ENCODE results near the gene RABGAP1L.
"Not testable (repeated sequence)": the region's sequence is repeated elsewhere in the genome, so short reads cannot be mapped to it uniquely, and the experiment has no call there.

Gene RABGAP1L

DNA sequence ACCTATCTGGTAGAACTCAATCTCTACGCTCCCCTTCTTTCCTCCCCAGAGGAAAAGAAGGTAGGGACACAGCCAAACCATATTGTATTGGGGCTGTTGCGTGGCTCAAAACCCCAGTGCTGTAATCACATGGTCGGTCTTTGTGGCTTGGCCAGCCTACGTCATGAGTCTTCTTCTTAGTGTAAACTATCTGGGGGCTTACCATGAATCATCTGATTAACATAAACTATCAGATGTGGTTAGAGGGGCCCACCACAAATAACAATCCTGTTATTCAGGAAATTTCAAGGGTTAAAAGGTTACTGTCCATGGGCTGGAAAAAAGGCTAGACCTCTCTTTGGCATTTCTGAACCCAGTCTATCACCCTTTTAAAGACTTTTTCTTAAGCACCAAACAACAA, 238.9 kb downstream of the RABGAP1L start:
- DNase-seq, result no peak

DNA sequence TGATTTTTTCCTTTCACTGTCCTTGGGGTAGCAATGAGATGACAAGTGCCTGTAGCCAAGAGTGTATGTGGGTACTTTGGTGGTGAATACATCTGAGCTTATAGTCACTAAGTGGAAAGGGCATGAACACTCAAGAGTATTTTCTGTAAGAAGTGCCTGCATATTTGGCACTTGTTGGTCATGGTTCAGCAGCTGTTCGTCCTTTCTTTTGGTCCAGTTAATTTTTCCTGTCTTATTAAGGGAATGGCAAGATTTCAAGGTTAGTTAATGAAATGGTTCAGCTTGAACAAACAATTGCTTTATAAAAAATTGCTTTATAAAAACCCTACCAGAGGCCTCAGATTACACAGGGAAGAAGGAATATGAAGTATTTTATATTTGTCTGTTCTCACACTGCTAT, 239.9 kb downstream of the RABGAP1L start:
- no peak for DNase-seq

DNA sequence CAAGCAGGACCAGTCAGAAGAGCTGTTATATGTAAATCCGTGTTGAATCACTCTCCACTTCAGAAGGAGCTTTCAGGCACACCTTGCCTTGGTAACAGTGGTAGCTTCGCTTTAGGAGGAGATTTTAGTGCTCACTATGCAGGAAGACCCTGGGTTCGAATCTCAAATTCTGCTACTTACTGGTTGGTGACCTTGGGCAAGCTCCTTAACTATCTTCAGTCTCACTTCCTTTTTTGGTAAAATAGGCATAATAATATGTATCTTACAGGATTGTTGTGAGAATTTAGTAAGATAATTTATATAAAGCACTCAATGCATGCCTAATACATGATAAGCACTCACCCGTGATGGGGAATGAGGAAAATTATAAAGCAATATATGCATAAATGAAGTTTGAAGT, 241.8 kb downstream of the RABGAP1L start:
- DNase-seq, result no peak

DNA sequence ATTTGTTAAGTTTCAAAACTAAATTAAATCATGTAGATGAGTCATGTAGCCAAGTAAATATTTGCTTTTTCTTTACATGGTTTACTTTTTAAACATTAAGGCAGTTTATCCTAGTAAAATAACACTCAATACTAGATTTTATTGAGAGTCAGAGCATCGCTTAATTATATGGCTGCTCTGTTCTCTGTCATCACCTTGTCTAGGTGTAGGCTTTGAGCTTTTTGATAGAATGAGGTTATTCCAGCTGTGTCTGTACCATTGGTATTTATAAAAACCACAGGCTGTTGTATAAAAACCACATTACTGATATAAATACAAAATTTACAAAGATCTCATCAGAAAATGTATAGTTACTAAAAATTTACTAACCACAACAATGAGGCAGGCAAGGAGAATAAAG, 245.9 kb downstream of the RABGAP1L start:
- no peak for DNase-seq

DNA sequence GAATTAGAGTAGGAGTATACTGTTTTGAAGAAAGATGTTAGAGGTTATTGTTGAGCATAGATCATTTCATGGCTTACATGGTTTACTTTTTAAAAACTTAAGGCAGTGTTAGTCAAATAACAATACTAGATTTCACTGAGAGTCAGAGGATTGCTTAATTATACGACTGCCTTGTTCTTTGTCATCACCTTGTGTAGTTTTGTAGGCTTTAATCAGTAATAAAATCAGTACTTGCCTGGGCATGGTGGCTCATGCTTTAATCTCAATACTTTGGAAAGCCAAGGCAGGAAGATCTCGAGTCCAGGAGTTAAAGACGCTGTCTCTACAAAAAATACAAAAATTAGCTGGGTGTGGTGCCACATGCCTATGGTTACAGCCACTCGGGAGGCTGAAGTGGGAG, 247.1 kb downstream of the RABGAP1L start:
- DNase-seq, result no peak

DNA sequence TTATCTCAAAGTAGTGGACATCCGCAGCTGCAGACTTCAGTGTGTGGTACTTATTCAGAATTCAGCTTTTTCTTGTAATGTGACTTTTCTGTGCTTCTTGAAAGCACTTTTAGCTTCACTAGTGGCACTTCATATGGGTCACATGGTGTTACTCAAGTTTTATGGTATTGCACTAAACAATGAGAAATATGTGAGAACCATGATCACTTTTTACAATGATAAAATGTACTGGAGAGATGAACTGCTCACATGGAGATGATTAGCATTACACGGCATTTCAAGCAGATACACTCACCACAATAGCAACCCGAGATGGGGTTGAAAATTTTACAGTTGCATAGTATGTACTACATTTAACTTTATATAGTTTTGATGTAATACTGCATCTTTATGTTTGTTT, 248.3 kb downstream of the RABGAP1L start:
- no peak for DNase-seq

DNA sequence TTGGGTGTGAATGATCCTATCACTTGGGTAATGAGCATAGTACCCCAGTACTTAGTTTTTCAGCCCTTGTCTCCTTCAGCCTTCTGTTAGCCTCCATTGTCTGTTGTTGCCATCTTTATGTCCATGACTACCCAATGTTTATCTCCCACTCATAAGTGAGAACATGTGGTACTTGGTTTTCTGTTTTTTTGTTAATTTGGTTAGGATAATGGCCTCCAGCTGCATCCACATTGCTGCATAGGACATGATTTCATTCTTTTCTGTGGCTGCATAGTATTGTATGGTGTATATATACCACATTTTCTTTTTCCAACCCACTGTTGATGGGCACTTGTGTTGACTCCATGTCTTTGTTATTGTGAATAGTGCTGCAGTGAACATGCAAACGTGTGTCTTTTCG, 248.8 kb downstream of the RABGAP1L start:
- DNase-seq, result no peak

DNA sequence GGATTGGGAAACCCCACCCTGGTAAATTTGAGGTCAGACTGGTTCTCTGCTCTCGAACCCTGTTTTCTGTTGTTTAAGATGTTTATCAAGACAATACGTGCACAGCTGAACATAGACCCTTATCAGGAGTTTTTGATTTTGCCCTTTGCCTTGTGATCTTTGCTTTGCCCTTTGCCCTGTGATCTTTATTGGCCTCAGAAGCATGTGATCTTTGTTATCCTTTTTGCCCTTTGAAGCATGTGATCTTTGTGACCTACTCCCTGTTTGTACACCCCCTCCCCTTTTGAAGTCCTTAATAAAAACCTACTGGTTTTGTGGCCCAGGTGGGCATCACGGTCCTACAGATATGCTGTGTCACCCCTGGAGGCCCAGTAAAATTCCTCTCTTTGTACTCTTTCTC, 250.5 kb downstream of the RABGAP1L start:
- DNase-seq, result not testable (repeated sequence)

DNA sequence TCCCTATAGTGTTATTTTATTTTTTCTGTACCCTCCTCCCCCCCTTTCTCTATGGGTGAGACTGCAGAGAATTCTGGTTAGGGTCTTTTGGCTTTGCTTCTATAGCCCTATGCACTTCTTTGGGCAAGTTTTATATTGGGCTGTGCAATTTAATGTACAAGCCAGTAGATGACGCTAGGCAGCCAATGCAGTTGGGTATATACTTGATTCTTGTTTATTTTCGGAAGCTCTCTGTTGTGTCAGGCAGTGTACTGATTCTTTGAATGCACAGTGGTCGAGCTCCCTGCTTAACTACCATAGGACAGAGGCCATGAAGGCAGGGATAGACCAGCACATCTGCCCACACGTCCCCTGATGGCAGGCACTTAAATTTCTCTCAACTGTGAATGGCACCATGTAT, 254.3 kb downstream of the RABGAP1L start:
- DNase-seq, result no peak

DNA sequence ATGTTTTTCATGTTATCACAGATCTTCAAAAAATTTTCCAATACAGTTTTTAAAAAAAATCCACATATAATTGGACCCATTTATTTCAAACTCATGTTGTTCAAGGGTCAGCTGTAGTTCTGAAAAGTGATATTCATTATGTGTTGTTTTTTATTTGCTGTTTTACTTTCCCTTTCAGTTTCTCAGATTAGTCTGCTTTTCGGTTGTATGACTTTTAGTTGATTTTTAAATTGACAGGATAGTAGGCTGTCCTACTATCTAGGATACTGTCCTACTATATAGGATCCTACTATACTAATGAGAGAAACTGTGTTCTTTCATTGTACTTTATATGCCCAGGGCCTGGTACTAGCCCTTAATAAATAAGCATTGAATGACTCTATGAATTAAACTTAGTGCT, 254.9 kb downstream of the RABGAP1L start:
- DNase-seq, result no peak

DNA sequence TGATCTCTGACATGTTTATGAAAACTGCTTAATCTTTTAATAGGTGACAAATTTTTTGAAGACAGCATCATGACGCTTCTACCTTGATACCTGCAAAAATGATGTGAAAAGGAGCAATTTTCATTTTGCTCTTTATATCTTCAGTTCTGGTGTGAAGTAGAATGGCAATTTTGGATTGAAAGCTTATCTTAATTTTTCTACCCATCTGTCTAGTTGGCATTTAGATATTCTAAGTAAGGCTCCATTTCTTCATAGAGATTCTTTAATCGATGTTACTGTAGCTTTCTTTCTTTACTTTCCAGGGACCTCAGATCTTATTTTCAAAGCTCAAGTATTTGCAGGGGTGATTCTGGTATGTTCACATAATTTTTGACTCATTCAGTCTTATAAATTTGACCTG, 256.2 kb downstream of the RABGAP1L start:
- no peak for DNase-seq

DNA sequence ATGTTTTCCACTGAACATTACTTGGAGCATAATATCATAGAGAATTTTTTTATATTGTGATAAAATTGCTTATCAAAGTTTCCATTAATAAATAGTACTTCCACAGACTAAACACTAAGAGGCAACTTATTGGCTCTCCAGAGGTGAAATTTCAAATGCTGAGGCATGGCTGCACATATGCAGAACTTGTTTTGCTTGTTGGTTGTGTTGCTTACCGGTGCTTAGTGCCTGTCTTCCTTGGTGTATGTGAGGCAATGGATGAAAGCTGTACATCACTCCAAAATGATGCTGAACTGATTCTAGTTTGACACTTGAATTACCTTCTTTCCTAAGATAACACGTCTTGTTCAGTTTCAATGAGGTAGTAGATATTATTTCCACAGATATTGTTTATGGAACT, 258.6 kb downstream of the RABGAP1L start:
- no peak for DNase-seq

DNA sequence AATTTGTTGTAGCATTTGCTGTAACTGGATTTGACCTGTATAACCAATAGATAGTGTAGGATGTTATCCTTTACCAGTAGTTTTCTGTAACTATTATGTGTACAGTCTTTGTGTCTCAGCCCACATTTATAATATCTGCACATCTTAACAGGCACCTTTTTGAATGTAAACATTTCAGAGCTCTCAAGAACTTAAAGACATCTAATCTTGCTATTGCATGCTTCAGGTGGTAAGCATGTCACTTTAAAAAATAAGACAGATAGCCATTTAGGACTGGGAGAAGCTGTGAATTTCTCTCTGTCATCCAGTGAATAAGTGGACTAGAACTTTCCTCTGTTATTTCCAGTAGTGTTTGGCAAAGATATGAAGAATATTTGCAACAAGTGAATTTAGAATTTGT, 265.8 kb downstream of the RABGAP1L start:
- no peak for DNase-seq

DNA sequence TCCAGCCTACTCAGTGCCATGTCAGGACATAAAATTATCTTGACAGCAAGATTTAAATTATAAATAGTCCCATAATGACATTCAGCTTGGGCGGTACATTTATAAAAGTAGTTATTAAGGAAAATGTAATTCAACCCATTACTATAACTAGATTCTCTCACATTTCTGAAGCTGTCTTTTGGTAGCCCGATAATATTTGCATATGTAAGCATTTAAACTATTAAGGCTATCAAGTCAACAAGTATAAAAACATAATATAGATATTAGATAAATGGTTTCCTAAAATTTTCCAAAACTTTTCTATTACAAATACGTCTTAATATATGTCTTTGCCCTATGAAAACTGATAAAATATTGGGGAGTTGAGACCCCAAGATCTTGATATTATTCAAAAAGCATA, 266.8 kb downstream of the RABGAP1L start:
- no peak for DNase-seq

DNA sequence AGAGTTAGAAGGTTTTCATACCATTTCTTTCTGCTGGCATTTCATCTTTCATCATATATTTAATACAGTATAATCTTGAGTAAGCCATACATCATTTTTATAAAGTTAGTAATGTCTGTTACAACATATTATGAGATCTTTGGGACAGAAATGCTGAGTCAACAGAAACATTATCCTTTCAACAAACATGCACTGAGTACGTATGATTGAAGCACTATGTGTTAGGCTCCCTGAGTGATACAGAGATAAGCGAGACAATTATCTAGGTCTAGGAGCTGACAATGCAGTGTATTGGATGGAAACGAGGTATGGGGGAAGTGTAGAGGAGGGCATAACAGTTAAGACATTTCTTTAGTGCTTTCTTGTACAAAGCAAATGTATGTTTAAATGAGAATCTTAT, 268.7 kb downstream of the RABGAP1L start:
- DNase-seq, result no peak

DNA sequence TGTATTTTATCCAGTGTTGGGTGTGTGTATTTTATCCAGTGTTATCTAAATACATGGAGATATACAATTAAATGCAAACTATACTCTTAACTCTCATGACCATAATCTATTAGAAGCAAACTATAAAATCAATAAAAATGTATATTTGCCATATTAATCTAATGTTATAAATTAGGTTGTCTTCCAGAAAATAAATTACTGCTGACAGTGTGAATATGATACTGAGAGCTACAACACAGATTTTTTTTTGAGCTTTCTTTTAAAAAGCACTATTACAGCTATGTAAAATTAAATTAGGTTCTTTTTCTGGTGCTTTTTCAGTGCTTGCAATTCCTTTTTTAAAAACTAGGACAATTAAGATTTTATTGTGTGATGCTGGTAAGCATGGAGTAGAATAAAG, 269.4 kb downstream of the RABGAP1L start:
- DNase-seq, result no peak

DNA sequence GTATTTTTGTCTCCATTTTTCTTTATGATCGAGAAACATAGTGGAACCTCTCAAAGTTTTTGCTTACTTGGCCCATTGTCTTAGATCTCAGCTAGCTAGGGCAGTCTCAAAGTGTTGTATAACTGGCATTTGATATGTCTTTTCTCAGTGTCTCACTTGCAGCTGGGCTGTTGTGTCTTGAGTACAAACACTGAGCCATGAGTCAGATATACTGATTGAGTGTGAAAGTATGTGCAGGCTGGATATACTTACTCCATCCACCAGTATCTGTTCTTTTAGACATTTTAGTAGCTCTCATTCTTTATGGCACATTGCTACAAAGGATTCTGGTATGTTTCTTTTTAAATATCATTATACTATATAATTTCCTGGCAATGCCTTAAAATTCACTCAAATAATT, 274.1 kb downstream of the RABGAP1L start:
- DNase-seq, result no peak

DNA sequence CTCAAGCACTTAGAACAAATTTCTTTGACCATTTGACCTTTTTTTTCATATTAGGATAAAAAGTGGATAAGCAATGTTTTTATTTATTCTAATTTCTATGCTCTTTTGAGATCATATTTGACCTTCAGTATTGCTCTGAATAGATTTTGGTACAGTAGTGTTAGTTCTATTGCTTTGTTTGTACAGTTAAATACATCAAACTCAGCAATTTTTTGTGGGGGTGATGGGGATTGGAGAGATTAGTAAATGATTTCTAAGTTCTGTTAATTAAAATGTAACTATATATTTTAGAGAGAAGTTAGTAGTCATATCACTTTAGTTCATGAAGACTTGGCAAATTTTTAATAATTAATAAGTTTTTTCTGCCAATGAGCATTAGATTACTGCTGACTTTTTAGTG, 286.0 kb downstream of the RABGAP1L start:
- no peak for DNase-seq

DNA sequence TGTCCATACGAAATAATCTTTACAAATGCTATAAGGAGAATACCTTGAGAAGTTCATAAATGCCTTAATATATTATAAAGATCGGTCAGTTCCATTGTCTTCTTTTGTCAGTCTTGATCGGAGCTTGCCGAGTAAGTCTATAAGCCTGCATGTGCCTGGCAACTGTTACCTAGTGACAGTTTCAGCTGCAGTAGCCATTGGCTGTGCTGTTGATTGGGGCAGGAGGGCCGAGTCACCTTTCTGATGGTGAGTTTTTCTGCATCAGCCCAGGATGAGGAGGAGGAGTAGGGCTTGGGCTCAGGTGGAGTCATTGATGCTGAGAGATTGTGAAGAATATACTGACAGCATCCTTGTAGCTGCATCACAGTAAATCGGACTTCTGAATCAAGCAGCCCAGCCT, 286.5 kb downstream of the RABGAP1L start:
- DNase-seq, result no peak

DNA sequence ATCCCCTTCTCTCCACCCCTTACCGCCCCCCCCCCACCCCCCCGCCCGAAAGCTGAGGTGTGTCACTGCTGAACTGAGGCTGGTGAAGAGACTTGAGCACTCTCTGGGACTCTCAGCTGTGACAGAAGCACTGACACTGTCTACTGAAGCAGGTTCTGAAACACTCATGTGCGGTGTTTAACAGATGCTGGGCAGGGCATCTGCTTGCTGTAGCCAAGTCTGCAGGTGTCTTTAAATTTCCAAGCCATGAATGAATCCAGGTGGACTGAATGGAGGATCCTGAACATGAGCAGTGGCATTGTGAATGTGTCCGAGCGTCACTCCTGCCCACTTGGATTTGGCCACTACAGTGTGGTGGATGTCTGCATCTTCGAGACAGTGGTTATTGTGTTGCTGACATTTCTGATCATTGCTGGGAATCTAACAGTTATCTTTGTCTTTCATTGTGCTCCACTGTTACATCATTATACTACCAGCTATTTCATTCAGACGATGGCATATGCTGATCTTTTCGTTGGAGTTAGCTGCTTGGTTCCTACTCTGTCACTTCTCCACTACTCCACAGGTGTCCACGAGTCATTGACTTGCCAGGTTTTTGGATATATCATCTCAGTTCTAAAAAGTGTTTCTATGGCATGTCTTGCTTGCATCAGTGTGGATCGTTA, 288.7 kb downstream of the RABGAP1L start, which contains the start of gene GPR52:
TSS of gene GPR52 (plus strand) at position 99 of the 665 bp plus-strand sequence. CDS start at position 247, 148 bp downstream.
- no peak for DNase-seq

DNA sequence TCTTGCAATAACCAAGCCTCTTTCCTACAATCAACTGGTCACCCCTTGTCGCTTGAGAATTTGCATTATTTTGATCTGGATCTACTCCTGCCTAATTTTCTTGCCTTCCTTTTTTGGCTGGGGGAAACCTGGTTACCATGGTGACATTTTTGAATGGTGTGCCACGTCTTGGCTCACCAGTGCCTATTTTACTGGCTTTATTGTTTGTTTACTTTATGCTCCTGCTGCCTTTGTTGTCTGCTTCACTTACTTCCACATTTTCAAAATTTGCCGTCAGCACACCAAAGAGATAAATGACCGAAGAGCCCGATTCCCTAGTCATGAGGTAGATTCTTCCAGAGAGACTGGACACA, 289.2 kb downstream of the RABGAP1L start:
- DNase-seq, result no peak

DNA sequence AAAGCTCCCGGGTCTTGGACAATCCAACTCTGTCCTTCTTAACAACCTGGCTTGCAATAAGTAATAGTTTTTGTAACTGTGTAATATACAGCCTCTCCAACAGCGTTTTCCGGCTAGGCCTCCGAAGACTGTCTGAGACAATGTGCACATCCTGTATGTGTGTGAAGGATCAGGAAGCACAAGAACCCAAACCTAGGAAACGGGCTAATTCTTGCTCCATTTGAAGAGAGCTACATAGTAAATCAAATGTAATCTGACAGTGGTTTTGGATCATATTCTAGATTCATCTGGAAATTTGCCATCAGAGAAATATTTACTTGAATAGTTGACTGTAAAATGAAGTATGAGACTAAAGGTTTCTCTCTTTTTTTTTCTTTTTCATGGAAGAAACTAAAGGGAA, 289.7 kb downstream of the RABGAP1L start:
- DNase-seq, result no peak

DNA sequence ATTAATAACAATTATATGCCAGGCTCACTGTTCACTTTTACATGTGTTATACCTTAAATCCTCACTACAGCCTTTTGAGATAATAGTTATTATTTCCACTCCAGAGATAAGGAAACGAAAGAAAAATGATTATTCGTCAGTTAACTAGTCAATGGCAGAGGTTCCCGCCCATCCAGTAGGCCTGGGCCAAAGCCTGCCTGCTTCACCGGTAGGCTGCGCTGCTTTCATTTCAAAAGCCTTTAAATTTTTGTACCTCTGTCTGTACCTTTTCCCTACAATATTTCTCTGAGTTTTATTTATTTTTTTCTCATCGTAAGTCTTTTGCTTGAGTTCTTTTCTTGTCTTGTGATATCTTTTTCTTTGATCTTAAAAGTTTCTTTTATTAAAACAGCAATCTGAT, 292.1 kb downstream of the RABGAP1L start:
- DNase-seq, result no peak

DNA sequence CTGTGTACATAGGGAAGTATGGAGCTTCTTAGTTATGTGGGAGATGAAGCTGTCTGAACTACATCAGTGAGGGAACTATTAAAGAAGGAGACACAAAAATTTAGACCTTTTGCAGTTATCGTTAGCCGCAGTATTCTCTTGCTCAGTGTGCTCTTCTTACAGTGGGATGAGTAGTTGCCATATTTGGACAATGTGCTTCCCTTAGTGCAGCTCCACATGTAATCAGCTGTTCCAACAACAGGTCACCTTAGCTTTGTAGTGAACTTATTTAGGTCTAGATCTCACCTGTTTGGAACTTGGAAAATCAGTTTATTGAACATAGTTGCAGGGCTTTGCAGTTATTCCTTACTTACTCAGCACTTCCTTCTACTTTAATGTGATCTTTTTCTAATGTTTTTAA, 306.5 kb downstream of the RABGAP1L start:
- no peak for DNase-seq

DNA sequence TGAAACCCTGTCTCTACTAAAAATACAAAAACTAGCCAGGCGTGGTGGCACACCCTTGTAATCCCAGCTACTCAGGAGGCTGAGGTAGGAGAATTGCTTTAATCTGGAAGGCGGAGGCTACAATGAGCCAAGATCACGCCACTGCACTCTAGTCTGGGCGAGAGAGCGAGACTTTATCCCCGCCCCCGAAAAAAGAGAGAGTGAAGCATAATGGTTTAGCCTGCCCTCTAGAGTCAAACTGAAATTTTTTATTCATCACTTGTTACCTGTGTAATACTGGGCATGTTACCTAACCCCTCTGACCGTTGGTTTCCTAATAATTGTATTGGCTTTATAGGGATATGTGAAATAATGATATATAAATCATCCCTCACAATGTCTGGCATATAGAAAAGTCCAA, 307.3 kb downstream of the RABGAP1L start:
- DNase-seq, result no peak

DNA sequence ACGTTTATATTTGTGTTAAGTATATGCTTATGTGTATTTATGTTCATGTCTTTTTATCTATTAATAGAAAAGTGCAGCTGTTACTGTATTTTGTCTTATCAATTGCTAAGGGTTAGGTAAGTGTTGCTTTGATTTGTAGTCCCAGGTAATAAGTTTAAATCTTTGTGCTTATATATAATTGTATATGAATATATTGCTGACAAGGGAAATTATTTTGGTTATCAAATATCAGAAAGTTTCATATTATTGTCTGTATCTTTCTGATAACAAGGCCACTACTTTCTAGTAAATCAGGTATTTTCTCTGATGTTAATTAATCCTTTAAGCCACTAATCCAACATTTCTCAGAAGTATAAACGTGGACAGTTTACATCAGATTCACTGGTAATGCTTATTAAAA, 309.7 kb downstream of the RABGAP1L start:
- no peak for DNase-seq
